ENCODE results near the gene SLC16A1.

- TF ChIP-seq FOS (IDR thresholded peaks at IDR 0.05; ENCODE audit: borderline replicate concordance, insufficient read depth, low read length) (no peak), CTCF (IDR thresholded peaks at IDR 0.05; ENCODE audit: extremely low read depth in 1 of 2, insufficient read depth in 1 of 2, low read depth in 1 of 2, low read length in 2 of 2) (no peak), POLR2A (IDR thresholded peaks at IDR 0.05; ENCODE audit: low read depth, low read length) (no peak), POLR2AphosphoS5 (IDR thresholded peaks at IDR 0.05; ENCODE audit: insufficient read depth, low read depth, low read length) (no peak), EZH2 (IDR thresholded peaks at IDR 0.05; ENCODE audit: borderline replicate concordance, low read depth, low read length, severe bottlenecking) (no peak), GATA2 (IDR thresholded peaks at IDR 0.05; ENCODE audit: insufficient read depth, insufficient read length, low read depth, low read length) (no peak), MYC (IDR thresholded peaks at IDR 0.05; ENCODE audit: low read depth, low read length) (no peak), MAX (IDR thresholded peaks at IDR 0.05; ENCODE audit: insufficient read depth, insufficient read length) (no peak), JUN (IDR thresholded peaks at IDR 0.05; ENCODE audit: borderline replicate concordance, insufficient read depth, insufficient read length, low read depth) (no peak)
Observed at GRCh38 chr1:112911506-112912220, 44.3 kb downstream of the SLC16A1 start.

Data from endothelial cell of umbilical vein (primary cell).